ENCODE results near the gene POFUT2.

The POFUT2 gene

DNA sequence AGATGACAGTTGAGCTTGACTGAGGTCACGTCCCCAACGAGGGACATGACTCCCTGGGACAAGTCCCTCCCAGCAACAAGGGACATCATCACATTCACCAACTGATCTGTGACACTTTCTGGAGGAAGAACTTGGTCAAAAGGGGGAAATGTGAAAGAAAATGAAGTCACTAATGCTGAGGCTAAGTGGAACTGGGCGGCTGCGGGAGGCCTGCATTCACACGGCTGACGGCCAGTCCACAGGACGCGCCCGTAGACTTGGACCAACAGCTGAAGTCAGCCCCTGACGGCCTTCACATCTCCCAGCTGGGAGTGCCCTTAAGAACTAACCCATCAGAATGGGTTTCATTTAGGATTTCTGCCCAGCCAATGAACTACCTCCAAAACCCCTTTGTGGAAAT lies 26.6 kb downstream of the POFUT2 start:
- TF ChIP-seq POLR2AphosphoS5 (IDR thresholded peaks at IDR 0.05; ENCODE audit: low read depth, low read length) = no peak
- no peak for TF ChIP-seq SIN3A (IDR thresholded peaks at IDR 0.05; ENCODE audit: borderline replicate concordance, insufficient read depth, low read length)
- TF ChIP-seq TAF1 (IDR thresholded peaks at IDR 0.05; ENCODE audit: borderline replicate concordance, insufficient read depth, low read length) = no peak
- no peak for TF ChIP-seq REST (IDR thresholded peaks at IDR 0.05; ENCODE audit: insufficient read depth in 1 of 2, low read depth in 2 of 2, low read length in 2 of 2)
- no peak for TF ChIP-seq FOXP2 (optimal IDR thresholded peaks at IDR 0.05; ENCODE audit: borderline replicate concordance, extremely low read depth, extremely low read length, insufficient read depth)

GRCh38 chr21:45260191-45260825 lies 27.4 kb downstream of the POFUT2 start:
- no peak for TF ChIP-seq FOXP2 (optimal IDR thresholded peaks at IDR 0.05; ENCODE audit: borderline replicate concordance, extremely low read depth, extremely low read length, insufficient read depth)
- no peak for TF ChIP-seq TAF1 (IDR thresholded peaks at IDR 0.05; ENCODE audit: borderline replicate concordance, insufficient read depth, low read length)
- TF ChIP-seq REST (IDR thresholded peaks at IDR 0.05; ENCODE audit: insufficient read depth in 1 of 2, low read depth in 2 of 2, low read length in 2 of 2) = no peak
- TF ChIP-seq SIN3A (IDR thresholded peaks at IDR 0.05; ENCODE audit: borderline replicate concordance, insufficient read depth, low read length) = no peak
- no peak for TF ChIP-seq POLR2AphosphoS5 (IDR thresholded peaks at IDR 0.05; ENCODE audit: low read depth, low read length)

- TF ChIP-seq POLR2AphosphoS5 (IDR thresholded peaks at IDR 0.05; ENCODE audit: low read depth, low read length) (no peak), REST (IDR thresholded peaks at IDR 0.05; ENCODE audit: insufficient read depth in 1 of 2, low read depth in 2 of 2, low read length in 2 of 2) (no peak), FOXP2 (optimal IDR thresholded peaks at IDR 0.05; ENCODE audit: borderline replicate concordance, extremely low read depth, extremely low read length, insufficient read depth) (no peak), SIN3A (IDR thresholded peaks at IDR 0.05; ENCODE audit: borderline replicate concordance, insufficient read depth, low read length) (no peak), TAF1 (IDR thresholded peaks at IDR 0.05; ENCODE audit: borderline replicate concordance, insufficient read depth, low read length) (no peak)
Measured at GRCh38 chr21:45259206-45259840, 28.4 kb downstream of the POFUT2 start.

- no peak for TF ChIP-seq REST (IDR thresholded peaks at IDR 0.05; ENCODE audit: insufficient read depth in 1 of 2, low read depth in 2 of 2, low read length in 2 of 2)
- TF ChIP-seq SIN3A (IDR thresholded peaks at IDR 0.05; ENCODE audit: borderline replicate concordance, insufficient read depth, low read length) = no peak
- TF ChIP-seq FOXP2 (optimal IDR thresholded peaks at IDR 0.05; ENCODE audit: borderline replicate concordance, extremely low read depth, extremely low read length, insufficient read depth) = no peak
- no peak for TF ChIP-seq TAF1 (IDR thresholded peaks at IDR 0.05; ENCODE audit: borderline replicate concordance, insufficient read depth, low read length)
- no peak for TF ChIP-seq POLR2AphosphoS5 (IDR thresholded peaks at IDR 0.05; ENCODE audit: low read depth, low read length)
Measured at GRCh38 chr21:45258466-45258865, 29.2 kb downstream of the POFUT2 start.

Measured in PFSK-1 (cell line).